Measurements from ENCODE around the gene FLNB.

Gene FLNB

DNA sequence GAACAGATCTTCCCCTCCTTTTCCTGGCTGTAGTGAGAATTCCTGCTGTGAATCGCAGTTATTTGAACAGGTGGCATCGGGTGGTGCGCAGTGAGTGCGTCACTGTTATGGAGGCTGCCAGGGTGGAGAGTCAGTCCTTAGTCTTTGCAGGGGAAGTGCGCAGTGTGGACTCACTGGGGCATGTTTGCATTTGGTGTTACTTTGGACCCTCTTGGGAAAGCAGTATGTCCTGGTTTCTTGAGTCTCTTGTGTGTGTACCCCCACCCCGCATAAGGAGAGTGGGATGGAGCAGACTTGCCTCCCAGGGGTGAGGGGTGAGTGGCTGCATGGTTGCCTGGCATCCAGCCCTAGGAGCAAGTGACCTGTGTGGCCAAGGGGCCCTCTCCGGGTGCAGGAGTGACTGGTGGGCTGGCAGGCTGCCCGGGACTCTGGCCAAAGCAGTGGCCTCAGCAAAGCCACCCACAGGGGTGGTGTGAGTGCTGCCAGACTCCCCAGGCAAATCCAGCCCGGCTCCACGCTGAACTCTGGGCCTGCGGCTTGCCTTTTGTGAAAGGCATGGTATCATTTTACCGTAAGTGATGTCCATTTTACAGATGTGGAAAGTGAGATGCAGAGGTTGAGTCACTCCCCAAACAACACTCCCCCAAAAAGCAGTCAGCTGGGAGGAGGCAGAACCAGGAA is 156.1 kb downstream of the FLNB start:
- TF ChIP-seq, protein P1, sequence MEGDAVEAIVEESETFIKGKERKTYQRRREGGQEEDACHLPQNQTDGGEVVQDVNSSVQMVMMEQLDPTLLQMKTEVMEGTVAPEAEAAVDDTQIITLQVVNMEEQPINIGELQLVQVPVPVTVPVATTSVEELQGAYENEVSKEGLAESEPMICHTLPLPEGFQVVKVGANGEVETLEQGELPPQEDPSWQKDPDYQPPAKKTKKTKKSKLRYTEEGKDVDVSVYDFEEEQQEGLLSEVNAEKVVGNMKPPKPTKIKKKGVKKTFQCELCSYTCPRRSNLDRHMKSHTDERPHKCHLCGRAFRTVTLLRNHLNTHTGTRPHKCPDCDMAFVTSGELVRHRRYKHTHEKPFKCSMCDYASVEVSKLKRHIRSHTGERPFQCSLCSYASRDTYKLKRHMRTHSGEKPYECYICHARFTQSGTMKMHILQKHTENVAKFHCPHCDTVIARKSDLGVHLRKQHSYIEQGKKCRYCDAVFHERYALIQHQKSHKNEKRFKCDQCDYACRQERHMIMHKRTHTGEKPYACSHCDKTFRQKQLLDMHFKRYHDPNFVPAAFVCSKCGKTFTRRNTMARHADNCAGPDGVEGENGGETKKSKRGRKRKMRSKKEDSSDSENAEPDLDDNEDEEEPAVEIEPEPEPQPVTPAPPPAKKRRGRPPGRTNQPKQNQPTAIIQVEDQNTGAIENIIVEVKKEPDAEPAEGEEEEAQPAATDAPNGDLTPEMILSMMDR (conservative IDR thresholded peaks at IDR 0.05; ENCODE audit: low read depth, low read length): no peak
- DNase-seq (ENCODE audit: low read depth): peak; percentile 60

DNA sequence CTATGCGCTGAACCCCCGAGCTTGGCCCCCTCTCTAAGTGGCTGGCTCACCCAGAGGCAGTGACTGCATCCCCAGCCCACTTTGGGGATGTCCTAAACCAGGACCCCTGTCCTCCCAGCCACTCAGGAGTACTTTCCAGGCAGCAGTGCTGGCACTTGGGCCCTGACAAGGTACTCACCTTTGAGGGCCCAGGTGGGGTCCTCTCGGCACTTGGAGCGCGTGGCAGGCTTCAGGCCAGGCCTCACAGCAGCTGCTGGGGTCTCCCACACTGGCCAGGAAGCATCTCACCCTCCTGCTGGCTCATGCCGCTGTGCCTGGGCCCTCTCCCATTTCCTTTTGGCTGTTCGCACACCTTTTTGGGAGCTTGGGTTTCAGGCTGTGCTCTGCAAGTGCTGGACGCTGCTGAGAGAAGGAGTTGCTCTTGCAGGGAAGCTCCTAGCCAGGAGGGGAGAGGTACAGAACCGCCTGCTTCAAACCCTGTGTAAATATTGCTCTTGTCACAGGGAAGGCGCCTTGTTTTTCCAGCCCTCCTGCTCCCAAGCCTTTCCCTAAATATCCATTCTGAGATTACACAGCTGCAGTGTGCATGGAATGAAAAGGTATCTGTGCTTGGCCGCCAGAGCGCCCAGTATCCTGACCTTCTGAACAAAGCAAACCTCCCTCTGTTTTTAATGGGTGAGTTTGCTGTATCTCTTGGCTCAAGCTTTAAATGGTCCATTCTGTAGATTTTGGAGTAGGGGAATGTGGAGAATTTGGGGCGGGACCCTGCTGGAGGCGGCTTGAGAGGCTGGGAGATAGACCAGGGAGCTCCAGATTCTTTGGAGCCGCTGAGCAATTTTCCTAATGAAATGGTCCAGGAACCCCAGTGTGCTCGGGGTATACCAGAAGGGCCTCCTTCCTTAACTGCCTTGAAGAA is 156.9 kb downstream of the FLNB start:
- H3K4me3 ChIP-seq (ENCODE audit: low read depth, low read length): no peak overlapping the region
- TF ChIP-seq, protein P1 (conservative IDR thresholded peaks at IDR 0.05; ENCODE audit: low read depth, low read length): no peak
- peak; percentile 32 for DNase-seq (ENCODE audit: low read depth)

More for the DNA sequence above, 156.1 kb downstream of the FLNB start:
- no peak overlapping the region for H3K4me3 ChIP-seq (ENCODE audit: low read depth, low read length)

DNA sequence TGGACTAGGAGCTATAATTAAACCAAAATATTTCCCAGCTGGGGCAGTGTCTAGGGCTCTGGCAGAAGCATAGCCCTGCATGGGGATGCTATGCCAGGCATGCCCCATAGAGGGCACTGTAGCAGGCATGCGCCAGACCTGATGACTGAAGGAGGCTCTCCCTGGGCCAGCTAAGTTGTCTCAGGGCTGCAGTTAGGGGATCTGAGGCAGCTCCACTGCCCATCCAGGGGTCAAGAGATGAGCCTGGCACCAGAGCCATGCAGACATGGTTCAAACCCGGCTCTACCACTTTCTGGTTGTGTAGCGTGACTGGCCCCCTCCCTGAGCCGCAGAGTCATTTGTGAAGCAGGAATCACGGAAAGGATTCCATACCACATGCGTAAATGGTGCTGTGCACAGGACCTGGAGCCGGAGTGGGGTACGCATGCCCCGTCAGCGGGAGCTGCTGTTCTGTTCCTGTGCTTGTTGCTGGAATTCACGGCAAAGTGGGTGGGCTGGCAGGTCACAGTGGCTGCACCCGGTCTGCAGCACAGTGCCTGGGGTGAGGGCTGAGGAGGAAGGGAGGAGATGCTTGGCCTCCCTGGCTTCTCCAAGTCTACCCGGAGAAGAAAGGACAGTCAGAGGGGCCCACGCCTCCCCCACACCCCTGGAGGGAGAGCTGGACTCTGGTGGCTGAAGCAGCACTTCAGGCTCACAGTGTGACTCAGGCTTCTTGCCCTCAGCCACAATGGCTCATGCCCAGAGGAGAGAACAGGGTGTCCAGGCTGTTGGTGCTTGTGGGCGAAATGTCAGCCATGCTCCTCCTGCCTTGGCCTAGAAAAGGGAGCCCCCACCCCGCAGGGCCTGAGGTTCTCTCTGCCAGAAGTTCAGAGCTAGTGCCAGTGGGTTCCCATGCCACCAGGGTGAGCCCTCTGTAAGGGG is 159.5 kb downstream of the FLNB start:
- no peak overlapping the region for H3K4me3 ChIP-seq (ENCODE audit: low read depth, low read length)
- TF ChIP-seq, protein P1 (conservative IDR thresholded peaks at IDR 0.05; ENCODE audit: low read depth, low read length): peak; percentile 95
- DNase-seq (ENCODE audit: low read depth): peak; percentile 79

DNA sequence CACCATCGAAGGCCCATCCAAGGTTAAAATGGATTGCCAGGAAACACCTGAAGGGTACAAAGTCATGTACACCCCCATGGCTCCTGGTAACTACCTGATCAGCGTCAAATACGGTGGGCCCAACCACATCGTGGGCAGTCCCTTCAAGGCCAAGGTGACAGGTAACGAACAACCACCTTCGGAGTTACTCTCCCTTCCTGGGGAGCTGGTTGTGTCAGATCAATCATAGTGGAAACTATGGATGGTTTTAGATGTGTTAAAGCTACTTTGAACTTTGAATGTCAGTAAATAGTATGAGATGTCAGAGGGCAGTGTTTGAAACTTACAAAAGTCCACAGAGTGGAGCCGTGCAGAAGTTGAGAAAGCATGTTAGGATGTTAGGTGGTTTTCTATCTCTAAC is 160.3 kb downstream of the FLNB start:
- TF ChIP-seq, protein P1 (conservative IDR thresholded peaks at IDR 0.05; ENCODE audit: low read depth, low read length): no peak
- DNase-seq (ENCODE audit: low read depth): no peak

DNA sequence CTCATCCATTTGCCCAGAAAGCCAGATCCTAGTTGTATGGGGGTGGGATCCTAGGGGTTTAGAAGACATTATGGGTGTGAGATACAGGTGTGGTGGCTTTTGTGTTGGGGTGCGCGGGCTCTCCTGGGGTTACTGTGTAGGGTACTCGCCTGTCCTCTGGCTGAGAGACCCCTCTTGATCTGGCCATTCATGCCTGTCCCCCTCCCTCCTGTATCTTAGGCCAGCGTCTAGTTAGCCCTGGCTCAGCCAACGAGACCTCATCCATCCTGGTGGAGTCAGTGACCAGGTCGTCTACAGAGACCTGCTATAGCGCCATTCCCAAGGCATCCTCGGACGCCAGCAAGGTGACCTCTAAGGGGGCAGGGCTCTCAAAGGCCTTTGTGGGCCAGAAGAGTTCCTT is 161.1 kb downstream of the FLNB start:
- DNase-seq (ENCODE audit: low read depth): no peak

More for the DNA sequence above, 160.3 kb downstream of the FLNB start:
- no peak overlapping the region for H3K4me3 ChIP-seq (ENCODE audit: low read depth, low read length)

DNA sequence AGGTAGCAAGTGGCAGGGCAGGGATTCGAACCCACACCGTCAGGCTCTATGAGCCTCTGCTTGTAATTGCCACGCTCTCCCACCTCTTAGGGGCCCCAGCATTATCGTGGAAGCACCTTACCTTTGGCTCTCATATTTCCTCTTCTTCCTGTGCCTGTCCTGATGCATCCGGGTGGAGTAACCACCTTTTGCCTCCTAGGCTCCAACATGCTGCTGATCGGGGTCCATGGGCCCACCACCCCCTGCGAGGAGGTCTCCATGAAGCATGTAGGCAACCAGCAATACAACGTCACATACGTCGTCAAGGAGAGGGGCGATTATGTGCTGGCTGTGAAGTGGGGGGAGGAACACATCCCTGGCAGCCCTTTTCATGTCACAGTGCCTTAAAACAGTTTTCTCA is 162.2 kb downstream of the FLNB start:
- no peak overlapping the region for H3K4me3 ChIP-seq (ENCODE audit: low read depth, low read length)
- TF ChIP-seq, protein P1 (conservative IDR thresholded peaks at IDR 0.05; ENCODE audit: low read depth, low read length): no peak
- no peak for DNase-seq (ENCODE audit: low read depth)

More for the DNA sequence above, 161.1 kb downstream of the FLNB start:
- TF ChIP-seq, protein P1 (conservative IDR thresholded peaks at IDR 0.05; ENCODE audit: low read depth, low read length): no peak
- no peak overlapping the region for H3K4me3 ChIP-seq (ENCODE audit: low read depth, low read length)

Measured in choroid plexus epithelial cell (primary cell).